ENCODE results near the gene TRPM3.

DNA sequence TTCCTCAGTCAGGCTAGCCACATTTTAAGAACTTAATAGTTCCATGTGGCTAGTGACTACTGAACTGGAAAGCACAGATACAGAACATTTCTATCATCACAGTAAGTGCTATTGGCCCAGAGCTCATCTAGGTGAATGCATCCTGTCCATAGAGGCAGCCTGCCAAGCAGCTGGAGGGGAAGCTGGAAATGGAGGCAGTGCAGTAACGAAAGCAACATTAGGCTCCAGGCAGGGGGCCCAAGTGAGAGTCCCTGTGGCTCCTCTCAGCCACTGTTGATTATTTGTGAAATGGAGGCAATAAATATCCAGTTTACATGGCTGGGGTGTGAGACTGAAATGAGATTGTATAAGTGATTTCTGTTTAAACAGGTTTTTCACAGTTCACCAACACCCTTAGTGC lies 479.8 kb downstream of the TRPM3 start:
- TF ChIP-seq POLR2AphosphoS5 (IDR thresholded peaks at IDR 0.05; ENCODE audit: insufficient read depth in 1 of 2, low read depth in 1 of 2), result no peak
- TF ChIP-seq, protein P1, sequence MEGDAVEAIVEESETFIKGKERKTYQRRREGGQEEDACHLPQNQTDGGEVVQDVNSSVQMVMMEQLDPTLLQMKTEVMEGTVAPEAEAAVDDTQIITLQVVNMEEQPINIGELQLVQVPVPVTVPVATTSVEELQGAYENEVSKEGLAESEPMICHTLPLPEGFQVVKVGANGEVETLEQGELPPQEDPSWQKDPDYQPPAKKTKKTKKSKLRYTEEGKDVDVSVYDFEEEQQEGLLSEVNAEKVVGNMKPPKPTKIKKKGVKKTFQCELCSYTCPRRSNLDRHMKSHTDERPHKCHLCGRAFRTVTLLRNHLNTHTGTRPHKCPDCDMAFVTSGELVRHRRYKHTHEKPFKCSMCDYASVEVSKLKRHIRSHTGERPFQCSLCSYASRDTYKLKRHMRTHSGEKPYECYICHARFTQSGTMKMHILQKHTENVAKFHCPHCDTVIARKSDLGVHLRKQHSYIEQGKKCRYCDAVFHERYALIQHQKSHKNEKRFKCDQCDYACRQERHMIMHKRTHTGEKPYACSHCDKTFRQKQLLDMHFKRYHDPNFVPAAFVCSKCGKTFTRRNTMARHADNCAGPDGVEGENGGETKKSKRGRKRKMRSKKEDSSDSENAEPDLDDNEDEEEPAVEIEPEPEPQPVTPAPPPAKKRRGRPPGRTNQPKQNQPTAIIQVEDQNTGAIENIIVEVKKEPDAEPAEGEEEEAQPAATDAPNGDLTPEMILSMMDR (IDR thresholded peaks at IDR 0.05), result no peak

Data from vagina (tissue), 2 donors.